NCI-H2227 treated with DMSO at 0.1 percent for 48 hours (cell line): ENCODE measurements around the gene NLRP13.

Experiments used
- DNase-seq: peaks from one replicate; lab custom pipeline; 2025; lab: John Stamatoyannopoulos, UW

The NLRP13 gene

DNA sequence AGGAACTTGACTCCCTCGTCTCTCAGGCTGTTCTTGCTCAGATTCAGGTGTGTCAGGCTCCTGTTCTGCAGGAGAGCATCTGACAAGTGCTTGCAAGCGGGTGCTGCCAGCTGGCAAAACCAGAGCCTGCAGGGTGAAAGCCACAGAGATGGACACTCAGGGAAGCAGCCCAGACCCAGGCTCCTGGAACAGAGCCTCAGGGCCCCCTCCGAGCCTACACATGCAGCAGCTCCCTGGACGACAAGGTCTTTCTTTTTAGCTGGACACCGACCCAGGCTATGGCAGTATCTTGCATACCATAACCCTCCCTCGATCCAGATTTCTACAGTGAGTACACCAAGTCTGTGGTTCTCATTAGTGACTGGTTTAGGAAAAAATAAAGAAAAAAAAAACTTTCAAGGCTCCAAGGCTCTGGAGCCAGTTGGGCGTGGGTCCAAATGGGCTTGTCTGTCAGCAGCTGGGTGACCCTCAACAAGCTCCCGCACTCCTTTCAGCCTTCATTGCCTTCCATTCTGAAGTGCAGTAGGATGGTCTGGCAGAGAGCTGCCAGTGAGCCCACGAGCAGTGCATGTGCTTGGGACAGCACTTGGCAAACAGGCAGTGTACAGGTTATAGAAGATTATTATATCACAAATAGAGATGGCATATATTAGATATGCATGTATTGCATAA is 29.9 kb downstream of the NLRP13 start:
- DNase-seq = no peak

- no peak for DNase-seq
Observed at GRCh38 chr19:55901369-55902079, 30.6 kb downstream of the NLRP13 start.

DNA sequence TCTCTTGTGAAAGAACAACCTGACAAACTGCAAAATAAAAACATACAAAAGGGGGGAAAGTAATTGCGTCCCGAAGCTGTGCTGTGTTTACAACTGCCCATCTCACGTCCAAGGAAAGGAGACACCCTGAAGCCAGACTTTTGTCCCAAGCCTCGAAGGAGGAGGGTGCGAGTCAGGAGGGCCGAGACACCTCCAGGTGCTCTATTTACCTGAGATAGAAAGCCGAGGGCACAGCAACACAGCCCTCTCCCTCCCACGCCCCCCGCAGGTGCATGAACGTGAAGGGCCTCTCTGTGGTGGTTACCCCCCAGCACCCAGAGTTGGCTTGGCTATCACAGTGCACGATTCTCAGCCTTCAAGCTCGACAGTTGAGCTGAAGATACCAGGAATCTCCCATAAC is 33.2 kb downstream of the NLRP13 start:
- DNase-seq = no peak

- no peak for DNase-seq
Observed at GRCh38 chr19:55882626-55883025, 49.5 kb downstream of the NLRP13 start.

- no peak for DNase-seq
Observed at GRCh38 chr19:55877211-55877610, 54.9 kb downstream of the NLRP13 start.

GRCh38 chr19:55870736-55871135 is 61.4 kb downstream of the NLRP13 start:
- no peak for DNase-seq

DNA sequence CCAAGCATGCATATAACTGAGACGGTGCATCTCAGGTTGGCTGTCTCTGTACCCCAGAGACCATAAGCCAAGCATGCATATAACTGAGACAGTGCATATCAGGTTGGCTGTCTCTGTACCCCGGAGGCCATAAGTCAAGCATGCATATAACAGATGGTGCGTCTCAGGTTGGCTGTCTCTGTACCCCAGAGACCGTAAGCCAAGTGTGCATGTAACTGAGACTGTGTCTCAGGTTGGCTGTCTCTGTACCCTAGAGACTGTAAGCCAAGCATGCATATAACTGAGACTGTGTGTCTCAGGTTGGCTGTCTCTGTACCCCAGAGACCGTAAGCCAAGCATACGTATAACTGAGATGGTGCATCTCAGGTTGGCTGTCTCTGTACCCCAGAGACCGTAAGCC is 65.0 kb downstream of the NLRP13 start:
- no peak for DNase-seq

DNA sequence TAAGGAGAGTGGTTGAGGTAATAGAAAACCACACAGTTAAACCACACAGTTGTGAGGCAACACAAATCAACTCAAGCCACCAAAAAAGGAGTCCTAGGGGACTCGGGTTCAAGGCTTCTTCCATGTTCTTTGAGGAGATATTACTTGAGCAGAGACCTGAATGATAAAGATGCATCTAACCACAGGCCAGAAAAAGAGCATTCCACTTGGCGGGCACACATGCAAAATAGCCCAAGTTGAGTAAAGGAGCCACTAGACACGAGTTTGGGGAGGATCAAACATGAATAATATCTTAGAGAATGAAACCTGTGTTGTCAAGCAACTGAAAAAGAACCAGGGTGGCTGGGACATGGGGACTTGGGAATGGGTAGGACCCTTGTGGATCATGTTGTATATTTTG is 65.6 kb downstream of the NLRP13 start:
- no peak for DNase-seq

- no peak for DNase-seq
Observed at GRCh38 chr19:55858969-55859368, 73.2 kb downstream of the NLRP13 start.

DNA sequence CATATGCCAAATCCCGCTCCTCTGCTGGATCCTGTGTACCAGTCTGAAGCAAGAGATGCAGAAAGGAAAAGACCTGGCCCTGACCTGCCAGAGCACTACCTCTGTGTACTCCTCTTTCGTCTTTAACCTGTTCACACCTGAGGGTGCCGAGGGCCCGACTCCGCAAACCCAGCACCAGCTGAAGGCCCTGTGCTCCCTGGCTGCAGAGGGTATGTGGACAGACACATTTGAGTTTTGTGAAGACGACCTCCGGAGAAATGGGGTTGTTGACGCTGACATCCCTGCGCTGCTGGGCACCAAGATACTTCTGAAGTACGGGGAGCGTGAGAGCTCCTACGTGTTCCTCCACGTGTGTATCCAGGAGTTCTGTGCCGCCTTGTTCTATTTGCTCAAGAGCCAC is 73.7 kb downstream of the NLRP13 start:
- DNase-seq = no peak

GRCh38 chr19:55857974-55858373 is 74.2 kb downstream of the NLRP13 start:
- no peak for DNase-seq

DNA sequence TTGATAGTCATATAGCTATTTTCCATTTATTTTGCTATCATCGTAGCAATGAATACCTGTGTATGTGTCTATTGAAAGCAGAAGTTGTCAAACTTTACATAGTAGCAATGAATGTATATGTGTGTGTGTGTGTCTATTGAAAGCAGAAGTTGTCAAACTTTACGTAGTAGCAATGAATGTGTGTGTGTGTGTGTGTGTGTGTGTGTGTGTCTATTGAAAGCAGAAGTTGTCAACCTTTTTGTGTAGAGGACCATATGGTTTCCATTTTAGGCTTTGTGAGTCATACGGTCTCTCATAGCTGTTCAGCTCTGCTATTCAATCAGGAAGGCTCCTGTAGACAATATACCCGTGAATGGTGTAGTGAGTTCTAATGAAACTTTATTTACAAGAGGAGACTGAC is 75.0 kb downstream of the NLRP13 start:
- no peak for DNase-seq

DNA sequence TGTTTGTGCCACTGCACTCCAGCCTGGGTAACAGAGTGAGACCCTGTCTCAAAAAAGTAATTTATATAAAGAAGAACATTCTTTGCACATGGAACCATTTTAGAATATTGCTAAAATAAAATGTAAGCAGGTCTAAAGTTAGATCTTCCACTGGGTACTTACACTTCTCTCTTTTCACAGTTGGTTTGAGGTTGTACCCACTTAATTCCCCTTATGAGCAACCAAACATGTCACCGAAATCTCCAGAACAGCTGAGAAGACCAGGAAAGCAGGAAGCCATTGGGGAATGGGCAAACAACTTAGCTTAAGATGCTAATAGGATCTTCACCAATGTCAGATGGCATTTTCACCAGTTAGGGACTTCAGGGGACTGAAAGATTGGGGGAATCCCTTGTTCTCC is 77.0 kb downstream of the NLRP13 start:
- no peak for DNase-seq
